ENCODE results near the gene ACKR2.

Gene ACKR2

GRCh38 chr3:42855547-42856380 lies 46.5 kb downstream of the ACKR2 start:
- H3K9me3 ChIP-seq (ENCODE audit: severe bottlenecking) = no peaks in the 10 kb centered on the region
- H3K27ac ChIP-seq = no peak overlapping the region
- no peak for TF ChIP-seq CTCF (IDR thresholded peaks at IDR 0.05; ENCODE audit: low read depth, low read length)
- no peaks in the 10 kb centered on the region for H3K27me3 ChIP-seq (ENCODE audit: insufficient read depth, low read depth, severe bottlenecking)
- DNase-seq = no peak
- H3K4me3 ChIP-seq (ENCODE audit: low read depth, low read length) = no peak overlapping the region
- no peaks in the 10 kb centered on the region for H3K36me3 ChIP-seq

- H3K9me3 ChIP-seq (ENCODE audit: severe bottlenecking) = no peaks in the 10 kb centered on the region
- no peak overlapping the region for H3K27ac ChIP-seq
Measured at GRCh38 chr3:42856544-42856943, 47.3 kb downstream of the ACKR2 start.

GRCh38 chr3:42864321-42864950 lies 55.2 kb downstream of the ACKR2 start:
- no peaks in the 10 kb centered on the region for H3K36me3 ChIP-seq
- no peaks in the 10 kb centered on the region for H3K9me3 ChIP-seq (ENCODE audit: severe bottlenecking)
- H3K27ac ChIP-seq = no peak overlapping the region
- H3K4me3 ChIP-seq (ENCODE audit: low read depth, low read length) = no peak overlapping the region
- DNase-seq = no peak
- no peak for TF ChIP-seq CTCF (IDR thresholded peaks at IDR 0.05; ENCODE audit: low read depth, low read length)
- no peaks in the 10 kb centered on the region for H3K27me3 ChIP-seq (ENCODE audit: insufficient read depth, low read depth, severe bottlenecking)

More at GRCh38 chr3:42856544-42856943, 47.3 kb downstream of the ACKR2 start:
- TF ChIP-seq CTCF (IDR thresholded peaks at IDR 0.05; ENCODE audit: low read depth, low read length) = no peak
- H3K27me3 ChIP-seq (ENCODE audit: insufficient read depth, low read depth, severe bottlenecking) = no peaks in the 10 kb centered on the region
- H3K4me3 ChIP-seq (ENCODE audit: low read depth, low read length) = no peak overlapping the region
- H3K36me3 ChIP-seq = no peaks in the 10 kb centered on the region
- DNase-seq = no peak

DNA sequence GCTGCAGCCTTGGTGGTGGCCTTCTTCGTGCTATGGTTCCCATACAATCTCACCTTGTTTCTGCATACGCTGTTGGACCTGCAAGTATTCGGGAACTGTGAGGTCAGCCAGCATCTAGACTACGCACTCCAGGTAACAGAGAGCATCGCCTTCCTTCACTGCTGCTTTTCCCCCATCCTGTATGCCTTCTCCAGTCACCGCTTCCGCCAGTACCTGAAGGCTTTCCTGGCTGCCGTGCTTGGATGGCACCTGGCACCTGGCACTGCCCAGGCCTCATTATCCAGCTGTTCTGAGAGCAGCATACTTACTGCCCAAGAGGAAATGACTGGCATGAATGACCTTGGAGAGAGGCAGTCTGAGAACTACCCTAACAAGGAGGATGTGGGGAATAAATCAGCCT lies 56.0 kb downstream of the ACKR2 start:
- H3K27ac ChIP-seq = no peak overlapping the region
- TF ChIP-seq CTCF (IDR thresholded peaks at IDR 0.05; ENCODE audit: low read depth, low read length) = no peak
- H3K4me3 ChIP-seq (ENCODE audit: low read depth, low read length) = no peak overlapping the region
- no peaks in the 10 kb centered on the region for H3K27me3 ChIP-seq (ENCODE audit: insufficient read depth, low read depth, severe bottlenecking)
- no peaks in the 10 kb centered on the region for H3K36me3 ChIP-seq
- no peak for DNase-seq
- H3K9me3 ChIP-seq (ENCODE audit: severe bottlenecking) = no peaks in the 10 kb centered on the region

DNA sequence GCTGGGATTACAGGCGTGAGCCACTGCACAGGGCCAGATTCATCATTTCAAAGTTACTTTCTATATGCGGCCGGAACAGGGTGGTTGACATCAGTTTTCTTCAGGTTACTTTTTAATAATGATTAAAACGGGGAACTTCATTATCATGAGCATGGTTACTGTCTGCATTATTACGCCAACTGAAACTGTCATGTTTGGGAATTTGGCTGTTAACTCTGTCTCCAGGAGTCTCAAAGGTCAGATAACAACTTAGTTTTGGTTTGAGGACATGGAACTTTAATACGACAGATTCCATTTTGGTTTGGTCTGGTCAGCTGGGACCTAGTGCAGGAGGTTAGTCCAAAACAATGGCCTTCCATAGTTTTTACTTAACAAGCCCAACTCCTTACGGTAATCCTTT lies 57.9 kb downstream of the ACKR2 start:
- Histone ChIP-seq H3K9me3 (ENCODE audit: severe bottlenecking) (no peaks in the 10 kb centered on the region), H3K4me3 (ENCODE audit: low read depth, low read length) (no peak overlapping the region), H3K36me3 (no peaks in the 10 kb centered on the region), H3K27me3 (ENCODE audit: insufficient read depth, low read depth, severe bottlenecking) (no peaks in the 10 kb centered on the region), H3K27ac (no peak overlapping the region)
- DNase-seq = no peak
- no peak for TF ChIP-seq CTCF (IDR thresholded peaks at IDR 0.05; ENCODE audit: low read depth, low read length)
